Measurements from ENCODE around the gene SERPINA1. TPM values are rescaled to one million over a fixed set of nuclear protein-coding genes. Genes with fewer than 3 reads are reported as not detected.

SERPINA1 gene
- total and polyA plus RNA-seq, 2 donors (not counting 1 experiment from before 2014, with no cell fraction given), result 0.39 TPM; not detected in 1

GRCh38 chr14:94393474-94393873, 5.1 kb upstream of the SERPINA1 start:
- H2AFZ ChIP-seq (ENCODE audit: low read length), result no peak overlapping the region
- no peak overlapping the region for H3K4me2 ChIP-seq (ENCODE audit: extremely low read depth, insufficient read depth, low read length)
- H3K27me3 ChIP-seq (ENCODE audit: control insufficient read depth, insufficient read depth, low read length), result no peaks in the 10 kb centered on the region
- no peaks in the 10 kb centered on the region for H3K36me3 ChIP-seq (ENCODE audit: control insufficient read depth, insufficient read depth, low read length)
- H4K20me1 ChIP-seq (ENCODE audit: control insufficient read depth, extremely low read depth, insufficient read depth, low read length), result no peaks in the 10 kb centered on the region
- no peak for DNase-seq (ENCODE audit: low read depth in 2 of 2)
- no peaks in the 10 kb centered on the region for H3K9me3 ChIP-seq (ENCODE audit: control insufficient read depth, insufficient read depth, low read depth, low read length)
- H3K79me2 ChIP-seq (ENCODE audit: control insufficient read depth, insufficient read depth, low read length), result no peaks in the 10 kb centered on the region
- H3K4me1 ChIP-seq (ENCODE audit: control insufficient read depth, extremely low read depth, insufficient read depth, low read length), result no peaks in the 10 kb centered on the region
- TF ChIP-seq EZH2 (IDR thresholded peaks at IDR 0.05; ENCODE audit: low read length, missing control alignments), result no peak
- H3K27ac ChIP-seq (ENCODE audit: insufficient read depth, low read length), result no peak overlapping the region
- no peak overlapping the region for H3K4me3 ChIP-seq (replicated peaks in 1 of 4; ENCODE audit: control extremely low read depth in 1 of 4, insufficient read depth in 1 of 4, low read depth in 3 of 4, low read length in 4 of 4)
- no peak overlapping the region for H3K9ac ChIP-seq (ENCODE audit: insufficient read depth, low read length)

GRCh38 chr14:94392510-94392935, 4.1 kb upstream of the SERPINA1 start:
- no peaks in the 10 kb centered on the region for H4K20me1 ChIP-seq (ENCODE audit: control insufficient read depth, extremely low read depth, insufficient read depth, low read length)
- H3K27me3 ChIP-seq (ENCODE audit: control insufficient read depth, insufficient read depth, low read length), result no peaks in the 10 kb centered on the region
- H3K4me1 ChIP-seq (ENCODE audit: control insufficient read depth, extremely low read depth, insufficient read depth, low read length), result no peaks in the 10 kb centered on the region
- H3K36me3 ChIP-seq (ENCODE audit: control insufficient read depth, insufficient read depth, low read length), result no peaks in the 10 kb centered on the region
- no peak overlapping the region for H2AFZ ChIP-seq (ENCODE audit: low read length)
- peak; percentile 50 to 82 for DNase-seq (ENCODE audit: low read depth in 2 of 2)
- no peak overlapping the region for H3K4me3 ChIP-seq (replicated peaks in 1 of 4; ENCODE audit: control extremely low read depth in 1 of 4, insufficient read depth in 1 of 4, low read depth in 3 of 4, low read length in 4 of 4)
- H3K4me2 ChIP-seq (ENCODE audit: extremely low read depth, insufficient read depth, low read length), result no peak overlapping the region
- H3K9ac ChIP-seq (ENCODE audit: insufficient read depth, low read length), result no peak overlapping the region
- H3K9me3 ChIP-seq (ENCODE audit: control insufficient read depth, insufficient read depth, low read depth, low read length), result no peaks in the 10 kb centered on the region
- H3K79me2 ChIP-seq (ENCODE audit: control insufficient read depth, insufficient read depth, low read length), result no peaks in the 10 kb centered on the region
- TF ChIP-seq CTCF (conservative IDR thresholded peaks at IDR 0.05 in 1 of 2, IDR thresholded peaks at IDR 0.05 in 1 of 2; ENCODE audit: low read depth in 1 of 2, low read length in 2 of 2) (no peak), EZH2 (IDR thresholded peaks at IDR 0.05; ENCODE audit: low read length, missing control alignments) (no peak)
- no peak overlapping the region for H3K27ac ChIP-seq (ENCODE audit: insufficient read depth, low read length)

- H4K20me1 ChIP-seq (ENCODE audit: control insufficient read depth, extremely low read depth, insufficient read depth, low read length), result no peaks in the 10 kb centered on the region
- H2AFZ ChIP-seq (ENCODE audit: low read length), result no peak overlapping the region
- H3K4me3 ChIP-seq (replicated peaks in 1 of 4; ENCODE audit: control extremely low read depth in 1 of 4, insufficient read depth in 1 of 4, low read depth in 3 of 4, low read length in 4 of 4), result no peak overlapping the region
- no peaks in the 10 kb centered on the region for H3K4me1 ChIP-seq (ENCODE audit: control insufficient read depth, extremely low read depth, insufficient read depth, low read length)
- no peaks in the 10 kb centered on the region for H3K9me3 ChIP-seq (ENCODE audit: control insufficient read depth, insufficient read depth, low read depth, low read length)
- no peak overlapping the region for H3K4me2 ChIP-seq (ENCODE audit: extremely low read depth, insufficient read depth, low read length)
- H3K79me2 ChIP-seq (ENCODE audit: control insufficient read depth, insufficient read depth, low read length), result no peaks in the 10 kb centered on the region
- no peaks in the 10 kb centered on the region for H3K27me3 ChIP-seq (ENCODE audit: control insufficient read depth, insufficient read depth, low read length)
- TF ChIP-seq EZH2 (IDR thresholded peaks at IDR 0.05; ENCODE audit: low read length, missing control alignments) (no peak), CTCF (conservative IDR thresholded peaks at IDR 0.05 in 1 of 2, IDR thresholded peaks at IDR 0.05 in 1 of 2; ENCODE audit: low read depth in 1 of 2, low read length in 2 of 2) (no peak)
- H3K36me3 ChIP-seq (ENCODE audit: control insufficient read depth, insufficient read depth, low read length), result no peaks in the 10 kb centered on the region
- H3K27ac ChIP-seq (ENCODE audit: insufficient read depth, low read length), result no peak overlapping the region
- no peak for DNase-seq (ENCODE audit: low read depth in 2 of 2)
- H3K9ac ChIP-seq (ENCODE audit: insufficient read depth, low read length), result no peak overlapping the region
These were observed 3.0 kb upstream of the SERPINA1 start for GRCh38 chr14:94391281-94391975.
